ENCODE results near the gene MRGPRF.

The MRGPRF gene

DNA sequence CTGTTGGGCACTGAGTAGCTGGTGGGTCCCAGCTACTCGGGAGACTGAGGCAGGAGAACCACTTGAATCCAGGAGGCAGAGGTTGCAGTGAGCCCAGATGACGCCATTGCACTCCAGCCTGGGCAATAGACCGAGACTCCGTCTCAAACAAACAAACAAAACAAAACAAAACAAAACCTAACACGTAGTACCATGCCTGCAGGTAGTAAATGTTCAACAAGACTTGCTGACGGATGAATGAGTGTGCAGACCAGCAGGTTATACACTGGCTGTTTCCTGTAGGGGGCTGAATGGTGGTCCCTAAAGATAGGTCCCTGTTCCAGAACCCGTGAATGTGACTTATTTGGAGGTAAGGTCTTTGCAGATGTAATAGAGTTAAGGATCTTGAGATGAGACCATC lies 19.5 kb downstream of the MRGPRF start:
- Histone ChIP-seq H3K27me3 (ENCODE audit: insufficient read depth, low read length, poor library complexity) (peaks cover 3% of the 10 kb centered on the region), H2AFZ (ENCODE audit: low read depth, low read length) (no peak overlapping the region), H4K20me1 (ENCODE audit: insufficient read depth, low read length) (no peaks in the 10 kb centered on the region; the same call in 1 of the 2 replicates), H3K9ac (ENCODE audit: low read depth, low read length) (no peak overlapping the region), H3K36me3 (ENCODE audit: insufficient read depth, low read length) (no peaks in the 10 kb centered on the region), H3K9me3 (ENCODE audit: insufficient read depth, low read length, severe bottlenecking) (no peaks in the 10 kb centered on the region), H3K4me1 (ENCODE audit: insufficient read depth, low read length) (peaks cover 5% of the 10 kb centered on the region; the same call in 1 of the 2 replicates), H3K79me2 (ENCODE audit: insufficient read depth, low read length) (no peaks in the 10 kb centered on the region), H3K4me3 (ENCODE audit: low read depth in 1 of 2, low read length in 2 of 2) (no peak overlapping the region), H3K4me2 (ENCODE audit: insufficient read depth, low read length) (no peak overlapping the region), H3K27ac (ENCODE audit: low read length) (no peak overlapping the region)
- ATAC-seq (ENCODE audit: insufficient read depth, low read depth) (no peak), DNase-seq (no peak)
- TF ChIP-seq, protein P1, sequence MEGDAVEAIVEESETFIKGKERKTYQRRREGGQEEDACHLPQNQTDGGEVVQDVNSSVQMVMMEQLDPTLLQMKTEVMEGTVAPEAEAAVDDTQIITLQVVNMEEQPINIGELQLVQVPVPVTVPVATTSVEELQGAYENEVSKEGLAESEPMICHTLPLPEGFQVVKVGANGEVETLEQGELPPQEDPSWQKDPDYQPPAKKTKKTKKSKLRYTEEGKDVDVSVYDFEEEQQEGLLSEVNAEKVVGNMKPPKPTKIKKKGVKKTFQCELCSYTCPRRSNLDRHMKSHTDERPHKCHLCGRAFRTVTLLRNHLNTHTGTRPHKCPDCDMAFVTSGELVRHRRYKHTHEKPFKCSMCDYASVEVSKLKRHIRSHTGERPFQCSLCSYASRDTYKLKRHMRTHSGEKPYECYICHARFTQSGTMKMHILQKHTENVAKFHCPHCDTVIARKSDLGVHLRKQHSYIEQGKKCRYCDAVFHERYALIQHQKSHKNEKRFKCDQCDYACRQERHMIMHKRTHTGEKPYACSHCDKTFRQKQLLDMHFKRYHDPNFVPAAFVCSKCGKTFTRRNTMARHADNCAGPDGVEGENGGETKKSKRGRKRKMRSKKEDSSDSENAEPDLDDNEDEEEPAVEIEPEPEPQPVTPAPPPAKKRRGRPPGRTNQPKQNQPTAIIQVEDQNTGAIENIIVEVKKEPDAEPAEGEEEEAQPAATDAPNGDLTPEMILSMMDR (IDR thresholded peaks at IDR 0.05; ENCODE audit: borderline replicate concordance, extremely low read depth, low read length, poor library complexity, severe bottlenecking): no peak
- no peak for TF ChIP-seq EZH2 (IDR thresholded peaks at IDR 0.05; ENCODE audit: borderline replicate concordance, low read depth, low read length, severe bottlenecking)

DNA sequence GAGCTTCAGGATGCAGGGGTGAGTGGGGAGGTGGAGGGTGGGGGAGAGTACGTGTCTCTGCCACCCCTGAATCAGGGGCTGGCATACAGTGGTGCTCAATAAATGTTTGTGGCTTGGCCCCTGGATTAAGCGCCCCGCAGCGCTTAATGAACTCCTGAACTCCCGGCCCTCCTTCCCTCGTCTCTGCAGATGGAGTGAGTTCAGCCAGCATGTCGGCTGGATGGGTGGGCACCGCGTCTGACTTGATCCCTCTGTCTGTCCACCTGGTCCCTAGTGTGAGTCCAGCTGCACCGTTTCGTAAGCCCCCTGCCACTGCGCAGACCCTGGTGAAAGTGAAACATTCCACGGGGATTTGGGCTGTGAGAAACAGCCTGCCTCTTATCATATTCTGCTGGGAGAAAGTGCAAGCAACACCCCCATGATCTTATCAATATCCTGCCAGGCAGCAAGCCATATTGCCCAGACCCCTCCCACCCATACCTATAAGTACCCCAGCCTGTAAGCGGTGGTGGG lies 20.2 kb downstream of the MRGPRF start:
- DNase-seq (no peak), ATAC-seq (ENCODE audit: insufficient read depth, low read depth) (no peak)
- no peak overlapping the region for H3K4me2 ChIP-seq (ENCODE audit: insufficient read depth, low read length)
- TF ChIP-seq EZH2 (IDR thresholded peaks at IDR 0.05; ENCODE audit: borderline replicate concordance, low read depth, low read length, severe bottlenecking): no peak
- TF ChIP-seq, protein P1 (IDR thresholded peaks at IDR 0.05; ENCODE audit: borderline replicate concordance, extremely low read depth, low read length, poor library complexity, severe bottlenecking): no peak
- H3K9me3 ChIP-seq (ENCODE audit: insufficient read depth, low read length, severe bottlenecking): no peaks in the 10 kb centered on the region
- H3K9ac ChIP-seq (ENCODE audit: low read depth, low read length): no peak overlapping the region
- H3K4me1 ChIP-seq (ENCODE audit: insufficient read depth, low read length): no peaks in the 10 kb centered on the region
- H3K36me3 ChIP-seq (ENCODE audit: insufficient read depth, low read length): no peaks in the 10 kb centered on the region
- no peak overlapping the region for H3K27ac ChIP-seq (ENCODE audit: low read length)
- H2AFZ ChIP-seq (ENCODE audit: low read depth, low read length): no peak overlapping the region
- no peak overlapping the region for H3K4me3 ChIP-seq (ENCODE audit: low read depth in 1 of 2, low read length in 2 of 2)
- H3K79me2 ChIP-seq (ENCODE audit: insufficient read depth, low read length): no peaks in the 10 kb centered on the region
- H3K27me3 ChIP-seq (ENCODE audit: insufficient read depth, low read length, poor library complexity): peaks cover 3% of the 10 kb centered on the region
- H4K20me1 ChIP-seq (ENCODE audit: insufficient read depth, low read length): no peaks in the 10 kb centered on the region; the same call in 1 of the 2 replicates

DNA sequence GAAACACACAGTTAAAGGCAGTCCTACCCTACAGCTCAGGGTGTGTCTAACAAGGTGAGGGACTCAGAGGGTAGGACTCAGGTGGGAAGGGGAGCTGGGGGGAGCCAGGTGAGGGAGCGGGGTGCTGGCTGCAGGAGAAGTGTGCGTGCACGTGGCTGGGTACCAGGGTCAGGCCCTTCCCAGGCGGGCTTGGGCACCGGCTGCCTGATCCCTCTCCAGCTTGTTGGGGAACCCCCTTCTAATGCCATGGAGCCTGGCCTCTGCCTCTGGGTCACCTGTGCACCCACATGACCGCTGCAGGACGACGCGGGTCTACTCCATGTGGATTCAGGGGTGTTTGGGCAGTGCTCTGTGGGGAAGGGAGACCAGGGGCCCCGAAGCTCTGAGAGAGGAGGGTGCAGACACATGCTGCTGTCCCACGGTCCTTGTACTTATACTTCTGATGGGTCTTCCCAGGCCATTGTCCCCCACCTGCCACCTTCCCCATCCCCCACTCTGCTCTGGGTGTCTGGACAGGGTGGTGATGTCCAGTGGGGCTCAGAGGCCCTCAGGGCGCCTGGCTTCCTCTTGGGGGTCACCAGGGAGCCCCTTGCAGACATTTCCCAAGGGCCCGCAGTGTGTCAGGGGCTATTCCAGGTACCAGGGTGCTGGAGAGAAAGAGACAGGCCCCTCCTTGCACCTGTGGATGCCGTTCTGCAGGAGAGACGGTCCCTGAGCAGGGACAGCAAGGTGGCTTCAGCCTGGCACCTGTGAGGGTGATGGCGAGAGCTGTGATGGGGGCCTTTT lies 21.9 kb downstream of the MRGPRF start:
- no peaks in the 10 kb centered on the region for H3K79me2 ChIP-seq (ENCODE audit: insufficient read depth, low read length)
- H3K4me1 ChIP-seq (ENCODE audit: insufficient read depth, low read length): no peaks in the 10 kb centered on the region
- no peak for DNase-seq
- no peak overlapping the region for H3K4me3 ChIP-seq (ENCODE audit: low read depth in 1 of 2, low read length in 2 of 2)
- H4K20me1 ChIP-seq (ENCODE audit: insufficient read depth, low read length): no peaks in the 10 kb centered on the region; the same call in 1 of the 2 replicates
- H3K9me3 ChIP-seq (ENCODE audit: insufficient read depth, low read length, severe bottlenecking): peaks cover 5% of the 10 kb centered on the region
- peaks cover 3% of the 10 kb centered on the region for H3K27me3 ChIP-seq (ENCODE audit: insufficient read depth, low read length, poor library complexity)
- no peak overlapping the region for H2AFZ ChIP-seq (ENCODE audit: low read depth, low read length)
- no peak overlapping the region for H3K4me2 ChIP-seq (ENCODE audit: insufficient read depth, low read length)
- no peak overlapping the region for H3K27ac ChIP-seq (ENCODE audit: low read length)
- no peak for ATAC-seq (ENCODE audit: insufficient read depth, low read depth)
- TF ChIP-seq, protein P1 (IDR thresholded peaks at IDR 0.05; ENCODE audit: borderline replicate concordance, extremely low read depth, low read length, poor library complexity, severe bottlenecking): no peak
- no peak for TF ChIP-seq EZH2 (IDR thresholded peaks at IDR 0.05; ENCODE audit: borderline replicate concordance, low read depth, low read length, severe bottlenecking)
- no peaks in the 10 kb centered on the region for H3K36me3 ChIP-seq (ENCODE audit: insufficient read depth, low read length)
- no peak overlapping the region for H3K9ac ChIP-seq (ENCODE audit: low read depth, low read length)
